Upper lobe of right lung (tissue), 1 donor: Measurements from ENCODE around the gene VMAC. TPM values are rescaled to one million over a fixed set of nuclear protein-coding genes. Genes with fewer than 3 reads are reported as not detected.

Experiments
- ATAC-seq: fragments of 200-7000 bp; cut with Tn5 transposase; one replicate; pipeline ENCODE4 v1.9.1; 2020; ENCODE audit warnings: mild to moderate bottlenecking, moderate library complexity
- DNase-seq: peaks from one replicate; pipeline ENCODE4 v3.0.0-alpha.2; 2020
- H3K27ac ChIP-seq: fragments of 200-600 bp; one replicate; pipeline ENCODE4 v1.8.0; 2022
- H3K27me3 ChIP-seq: fragments of 200-600 bp; one replicate; pipeline ENCODE4 v1.8.0; 2022; ENCODE audit warnings: mild to moderate bottlenecking
- H3K36me3 ChIP-seq: fragments of 200-600 bp; one replicate; pipeline ENCODE4 v1.8.0; 2022
- H3K4me1 ChIP-seq: fragments of 200-600 bp; one replicate; pipeline ENCODE4 v1.8.0; 2022
- H3K4me3 ChIP-seq: fragments of 200-600 bp; one replicate; pipeline ENCODE4 v1.8.0; 2022; ENCODE audit warnings: mild to moderate bottlenecking
- H3K9me3 ChIP-seq: fragments of 200-600 bp; one replicate; pipeline ENCODE4 v1.8.0; 2022
- intact Hi-C: fragments of 100-400 bp; cut with DNase I; formaldehyde crosslinking; loops from one replicate; pipeline ENCODE4 v1.11.0; 2022
- total RNA-seq: library from RNA; stranded (reverse); fragmentation: NEBNext Ultra II Directional; extraction: Animal tissue kit (Norgen Biotek cat#: 25700); gene quantifications from one replicate; pipeline ENCODE4 v1.2.1, GENCODE V29; 2021
- TF ChIP-seq, protein P1 (sequence below): fragments of 200-600 bp; IDR thresholded peaks from one replicate; pipeline ENCODE4 v1.8.0; 2022; ENCODE audit warnings: antibody characterized with exemption
- donor health status: DM: no; HTN: yes; CAD: no; lungs with severe emphysema.

VMAC gene
- total RNA-seq, 1 donor from 2014 or later, result 6.8 TPM

DNA sequence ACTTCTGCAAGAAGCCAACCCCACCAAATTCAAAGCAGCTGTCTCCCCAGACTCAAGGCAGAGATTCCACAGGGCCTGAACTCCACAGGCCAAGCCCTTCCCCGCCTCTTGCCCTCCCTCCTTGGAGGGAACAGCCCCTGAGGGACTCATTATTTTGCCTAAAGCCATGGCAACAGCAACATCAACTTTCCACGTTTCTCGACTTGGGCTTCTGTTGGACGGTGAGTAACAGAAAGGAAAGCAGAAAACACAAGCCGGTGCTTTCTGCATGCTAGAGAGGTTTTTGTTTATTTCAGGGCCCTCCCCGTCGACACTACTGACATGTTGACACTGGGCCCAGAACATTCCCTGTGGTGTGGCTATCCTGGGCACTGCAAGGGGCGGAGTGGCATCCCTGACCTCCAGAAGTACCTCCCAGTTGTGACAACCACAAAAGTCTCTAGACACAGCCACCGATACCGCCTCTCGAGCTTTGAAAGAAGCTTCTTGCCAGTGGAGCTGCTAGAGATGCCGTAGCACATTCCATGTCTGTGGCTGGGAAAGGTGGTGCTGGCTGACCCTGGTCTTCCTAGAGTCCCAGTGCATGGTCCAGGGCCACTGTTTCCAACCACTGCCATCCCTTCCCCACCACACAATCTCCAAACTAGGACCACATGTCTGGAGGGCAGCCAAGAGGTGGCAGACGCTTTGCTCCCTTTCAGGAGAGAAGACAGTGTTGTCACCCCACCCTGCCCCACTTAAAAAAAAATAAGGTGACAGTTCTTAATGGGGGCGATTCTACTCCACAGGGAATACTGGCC, 22.2 kb downstream of the VMAC start:
- no peak overlapping the region for H3K4me3 ChIP-seq
- H3K9me3 ChIP-seq, result no peaks in the 10 kb centered on the region
- TF ChIP-seq, protein P1, sequence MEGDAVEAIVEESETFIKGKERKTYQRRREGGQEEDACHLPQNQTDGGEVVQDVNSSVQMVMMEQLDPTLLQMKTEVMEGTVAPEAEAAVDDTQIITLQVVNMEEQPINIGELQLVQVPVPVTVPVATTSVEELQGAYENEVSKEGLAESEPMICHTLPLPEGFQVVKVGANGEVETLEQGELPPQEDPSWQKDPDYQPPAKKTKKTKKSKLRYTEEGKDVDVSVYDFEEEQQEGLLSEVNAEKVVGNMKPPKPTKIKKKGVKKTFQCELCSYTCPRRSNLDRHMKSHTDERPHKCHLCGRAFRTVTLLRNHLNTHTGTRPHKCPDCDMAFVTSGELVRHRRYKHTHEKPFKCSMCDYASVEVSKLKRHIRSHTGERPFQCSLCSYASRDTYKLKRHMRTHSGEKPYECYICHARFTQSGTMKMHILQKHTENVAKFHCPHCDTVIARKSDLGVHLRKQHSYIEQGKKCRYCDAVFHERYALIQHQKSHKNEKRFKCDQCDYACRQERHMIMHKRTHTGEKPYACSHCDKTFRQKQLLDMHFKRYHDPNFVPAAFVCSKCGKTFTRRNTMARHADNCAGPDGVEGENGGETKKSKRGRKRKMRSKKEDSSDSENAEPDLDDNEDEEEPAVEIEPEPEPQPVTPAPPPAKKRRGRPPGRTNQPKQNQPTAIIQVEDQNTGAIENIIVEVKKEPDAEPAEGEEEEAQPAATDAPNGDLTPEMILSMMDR, result no peak
- no peaks in the 10 kb centered on the region for H3K4me1 ChIP-seq
- peaks cover 100% of the 10 kb centered on the region for H3K36me3 ChIP-seq
- no peak for DNase-seq
- no peaks in the 10 kb centered on the region for H3K27me3 ChIP-seq
- H3K27ac ChIP-seq, result no peak overlapping the region
- intact Hi-C loops, result no loop called here
- ATAC-seq, result no peak

DNA sequence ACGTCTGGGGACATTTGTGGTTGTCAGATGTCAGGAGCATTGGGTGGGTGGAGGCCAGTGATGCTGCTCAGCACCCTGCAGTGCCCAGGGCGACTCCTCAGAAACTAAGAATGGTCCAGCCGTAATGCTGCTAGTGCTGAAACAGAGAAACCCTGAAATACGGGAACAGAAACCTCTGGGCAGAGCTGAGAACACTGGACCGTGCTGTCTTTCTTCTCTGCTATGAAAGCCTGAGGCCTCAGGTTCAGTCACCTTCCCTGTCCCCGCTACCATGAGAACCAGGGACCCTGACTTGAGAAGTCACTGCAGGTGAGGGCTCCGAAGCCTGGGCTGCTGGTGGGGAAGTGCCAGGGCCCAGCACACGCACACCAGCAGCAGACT, 22.8 kb downstream of the VMAC start:
- Histone ChIP-seq H3K27me3 (no peaks in the 10 kb centered on the region), H3K27ac (no peak overlapping the region), H3K4me1 (no peaks in the 10 kb centered on the region), H3K4me3 (no peak overlapping the region), H3K36me3 (peaks cover 100% of the 10 kb centered on the region), H3K9me3 (no peaks in the 10 kb centered on the region)
- no peak for ATAC-seq
- TF ChIP-seq, protein P1, result no peak
- DNase-seq, result no peak
- intact Hi-C loops, result no loop called here

DNA sequence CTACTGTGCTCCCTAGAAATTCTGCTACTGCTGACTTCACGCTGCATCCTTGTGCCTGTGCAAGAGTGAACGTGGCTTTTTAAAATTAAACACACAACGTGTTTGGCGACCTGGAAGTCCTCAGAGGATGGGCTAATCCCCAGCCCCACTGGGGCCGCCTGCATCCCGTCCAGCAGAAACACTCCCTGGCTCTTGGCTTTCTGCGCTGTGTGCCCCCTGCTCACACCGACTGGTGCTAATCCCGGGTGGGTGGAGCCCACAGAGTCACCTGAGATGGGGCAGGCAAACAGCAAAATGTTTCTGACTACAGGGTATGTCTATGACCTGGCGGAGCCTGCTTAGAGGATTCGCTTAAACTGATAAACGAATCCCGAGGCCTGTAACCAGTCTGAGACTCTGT, 24.5 kb downstream of the VMAC start:
- DNase-seq, result no peak
- Histone ChIP-seq H3K36me3 (peaks cover 84% of the 10 kb centered on the region), H3K9me3 (no peaks in the 10 kb centered on the region), H3K27ac (no peak overlapping the region), H3K4me1 (peaks cover 7% of the 10 kb centered on the region), H3K4me3 (no peak overlapping the region), H3K27me3 (no peaks in the 10 kb centered on the region)
- ATAC-seq, result no peak
- intact Hi-C loops, result no loop called here
- TF ChIP-seq, protein P1, result no peak

DNA sequence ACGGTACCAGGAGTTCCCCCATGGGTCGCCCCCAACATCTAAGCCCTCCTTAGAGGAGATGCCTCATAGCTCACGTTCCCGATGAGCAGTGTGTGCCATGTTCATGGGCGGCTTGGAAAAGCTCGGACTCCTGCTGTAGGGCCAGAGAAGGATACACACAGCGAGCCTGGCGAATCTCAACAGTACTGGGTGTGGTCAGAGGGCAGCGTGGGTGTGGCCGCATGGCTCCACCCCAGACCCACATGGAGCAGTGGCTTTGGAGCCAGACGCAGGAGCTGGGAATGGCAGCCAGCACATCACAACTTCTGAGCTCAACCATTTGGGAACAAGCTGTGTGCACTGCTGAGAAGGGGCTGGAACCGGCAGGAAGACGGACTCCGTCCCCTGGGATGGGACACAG, 25.0 kb downstream of the VMAC start:
- H3K36me3 ChIP-seq, result peaks cover 80% of the 10 kb centered on the region
- TF ChIP-seq, protein P1, result no peak

DNA sequence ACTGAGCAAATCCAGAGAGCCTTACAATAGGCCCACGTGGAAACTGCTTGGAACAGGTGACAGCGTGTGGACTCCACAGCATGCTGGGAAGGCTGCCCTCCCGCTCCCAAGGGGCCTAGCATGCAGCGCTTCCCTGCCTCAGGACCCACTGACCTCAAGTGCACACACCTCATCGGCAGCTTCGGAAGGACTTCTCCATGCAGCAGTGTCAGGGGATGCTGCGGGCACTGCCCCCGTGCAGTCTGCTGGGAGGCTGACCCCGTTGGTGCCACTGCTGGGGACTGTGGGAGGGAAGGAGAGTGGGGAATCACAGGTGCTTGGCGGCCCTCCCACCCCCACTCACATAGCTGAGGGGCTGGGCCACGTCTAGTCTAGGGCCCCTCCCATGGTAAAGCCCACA, 26.6 kb downstream of the VMAC start:
- ATAC-seq (no peak), DNase-seq (no peak)
- Histone ChIP-seq H3K27ac (no peak overlapping the region), H3K9me3 (no peaks in the 10 kb centered on the region), H3K4me3 (no peak overlapping the region), H3K36me3 (peaks cover 63% of the 10 kb centered on the region), H3K4me1 (peaks cover 28% of the 10 kb centered on the region), H3K27me3 (no peaks in the 10 kb centered on the region)
- intact Hi-C loops, result no loop called here
- TF ChIP-seq, protein P1, result no peak

More for the DNA sequence above, 25.0 kb downstream of the VMAC start:
- H3K27ac ChIP-seq, result no peak overlapping the region
- no peak for DNase-seq
- H3K27me3 ChIP-seq, result no peaks in the 10 kb centered on the region
- no peaks in the 10 kb centered on the region for H3K9me3 ChIP-seq
- peaks cover 11% of the 10 kb centered on the region for H3K4me1 ChIP-seq
- ATAC-seq, result no peak
- H3K4me3 ChIP-seq, result no peak overlapping the region
- intact Hi-C loops, result no loop called here
